Measurements from ENCODE around the gene XKRX.

Gene XKRX

GRCh38 chrX:100904433-100904832 is 24.3 kb downstream of the XKRX start:
- Histone ChIP-seq H3K27me3 (no peaks in the 10 kb centered on the region), H3K9me3 (no peaks in the 10 kb centered on the region), H3K27ac (no peak overlapping the region), H3K4me1 (ENCODE audit: control insufficient read depth in 1 of 2, insufficient read depth in 1 of 2, low read depth in 1 of 2, low read length in 1 of 2) (no peaks in the 10 kb centered on the region), H3K4me3 (ENCODE audit: low read depth in 1 of 2, low read length in 1 of 2) (no peak overlapping the region), H3K36me3 (no peaks in the 10 kb centered on the region)
- no peak for TF ChIP-seq CTCF (IDR thresholded peaks at IDR 0.05)

DNA sequence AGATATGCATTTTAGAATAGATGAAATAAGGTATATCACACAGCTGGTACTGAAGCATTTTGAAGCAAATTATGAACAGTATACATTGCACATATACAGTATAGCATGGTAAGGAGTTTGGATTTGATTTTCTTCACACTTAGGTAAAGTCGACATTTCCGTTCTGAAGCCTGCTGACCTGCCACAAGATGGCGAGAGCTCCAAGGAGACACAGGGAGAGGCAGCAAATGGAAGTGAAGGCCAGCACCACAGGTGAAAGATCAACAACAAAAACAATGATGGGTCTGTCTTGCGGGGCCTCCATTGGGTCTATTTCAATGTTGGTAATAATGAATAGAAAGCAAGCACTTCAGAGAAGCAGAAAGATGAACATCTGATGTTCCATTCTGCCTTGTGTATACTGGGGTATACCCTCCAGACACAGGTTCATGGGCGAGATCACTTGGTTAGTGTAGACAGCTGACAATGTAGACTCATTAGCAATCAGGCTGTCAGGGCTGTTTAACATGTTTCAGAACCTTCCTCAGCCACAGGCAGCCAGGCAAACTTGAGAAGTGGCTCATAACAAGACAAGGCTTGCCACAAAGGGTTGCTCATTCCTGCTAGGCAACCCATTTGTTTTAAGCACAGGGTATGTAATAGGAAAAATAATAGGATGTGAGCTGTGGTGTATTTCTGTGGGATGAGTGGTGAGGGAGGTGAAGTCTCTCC is 33.2 kb downstream of the XKRX start:
- no peak for TF ChIP-seq CTCF (IDR thresholded peaks at IDR 0.05)
- Histone ChIP-seq H3K36me3 (no peaks in the 10 kb centered on the region), H3K9me3 (no peaks in the 10 kb centered on the region), H3K27me3 (no peaks in the 10 kb centered on the region), H3K4me3 (ENCODE audit: low read depth in 1 of 2, low read length in 1 of 2) (no peak overlapping the region), H3K4me1 (ENCODE audit: control insufficient read depth in 1 of 2, insufficient read depth in 1 of 2, low read depth in 1 of 2, low read length in 1 of 2) (no peaks in the 10 kb centered on the region), H3K27ac (no peak overlapping the region)

DNA sequence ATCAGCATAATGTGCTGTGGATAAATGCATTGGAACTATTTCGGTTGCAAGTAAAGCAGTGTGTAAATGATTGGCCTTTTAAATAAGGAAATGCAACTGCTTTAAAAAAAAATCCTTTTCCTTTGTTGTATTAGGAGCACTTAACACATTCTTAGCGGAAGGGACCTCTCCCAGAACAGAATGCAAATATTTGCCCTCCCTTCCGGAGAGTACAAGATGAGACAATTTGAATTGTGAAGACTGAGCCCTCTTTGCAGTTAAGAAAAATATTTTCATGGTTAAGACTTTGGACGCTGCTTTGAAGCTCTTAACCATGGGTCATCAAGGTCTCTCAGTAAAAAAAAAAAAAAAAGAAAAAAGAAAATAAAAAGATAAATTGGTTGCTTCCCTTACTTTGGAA is 45.1 kb downstream of the XKRX start:
- no peaks in the 10 kb centered on the region for H3K36me3 ChIP-seq
- H3K27ac ChIP-seq = no peak overlapping the region
- no peaks in the 10 kb centered on the region for H3K9me3 ChIP-seq
- H3K27me3 ChIP-seq = no peaks in the 10 kb centered on the region
- H3K4me1 ChIP-seq (ENCODE audit: control insufficient read depth in 1 of 2, insufficient read depth in 1 of 2, low read depth in 1 of 2, low read length in 1 of 2) = no peaks in the 10 kb centered on the region
- TF ChIP-seq CTCF (IDR thresholded peaks at IDR 0.05) = no peak
- no peak overlapping the region for H3K4me3 ChIP-seq (ENCODE audit: low read depth in 1 of 2, low read length in 1 of 2)

DNA sequence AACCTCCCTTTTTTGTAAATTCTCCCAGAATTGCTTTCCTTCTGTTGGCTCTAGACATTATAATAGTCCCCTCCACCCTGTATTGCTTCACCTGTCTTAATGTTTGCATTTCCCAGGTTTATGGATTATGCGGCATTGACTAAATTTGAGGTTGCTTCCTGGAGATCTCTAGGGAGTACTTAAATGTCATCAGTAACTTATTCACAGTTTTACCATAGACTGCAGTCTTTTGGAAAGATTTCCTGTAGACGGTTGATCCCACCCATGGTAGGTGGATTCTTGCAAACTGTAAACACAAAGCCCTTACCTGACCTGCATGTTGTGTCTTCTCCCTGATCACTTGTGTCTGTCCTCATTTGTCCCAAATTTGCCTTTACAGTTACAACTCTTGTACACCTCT is 48.3 kb downstream of the XKRX start:
- no peak overlapping the region for H3K4me3 ChIP-seq (ENCODE audit: low read depth in 1 of 2, low read length in 1 of 2)

GRCh38 chrX:100874325-100874724 is 54.4 kb downstream of the XKRX start, which contains the start of gene NOX1:
Gene NOX1 (minus strand): TSS chrX:100874359. CDS start chrX:100874139, 220 bp downstream.
- Histone ChIP-seq H3K27ac (no peak within 1 kb of the TSS), H3K36me3 (no peaks in the 10 kb centered on the region), H3K9me3 (no peaks in the 10 kb centered on the region), H3K4me3 (ENCODE audit: low read depth in 1 of 2, low read length in 1 of 2) (no peak within 1 kb of the TSS), H3K27me3 (no peaks in the 10 kb centered on the region), H3K4me1 (ENCODE audit: control insufficient read depth in 1 of 2, insufficient read depth in 1 of 2, low read depth in 1 of 2, low read length in 1 of 2) (no peaks in the 10 kb centered on the region)
- no peak for TF ChIP-seq CTCF (IDR thresholded peaks at IDR 0.05)

More for the DNA sequence above, 48.3 kb downstream of the XKRX start:
- no peak for TF ChIP-seq CTCF (IDR thresholded peaks at IDR 0.05)
- no peaks in the 10 kb centered on the region for H3K4me1 ChIP-seq (ENCODE audit: control insufficient read depth in 1 of 2, insufficient read depth in 1 of 2, low read depth in 1 of 2, low read length in 1 of 2)
- no peaks in the 10 kb centered on the region for H3K9me3 ChIP-seq
- no peaks in the 10 kb centered on the region for H3K36me3 ChIP-seq
- no peaks in the 10 kb centered on the region for H3K27me3 ChIP-seq
- no peak overlapping the region for H3K27ac ChIP-seq

Data from neutrophil (primary cell).